ENCODE measurements around the gene UNC45A. TPM values are rescaled to one million over a fixed set of nuclear protein-coding genes. Genes with fewer than 3 reads are reported as not detected.
A peak's percentile ranks its signal among the peaks of the same experiment; 100 is the strongest.

The UNC45A gene
- total RNA-seq: 74.1 and 75.7 TPM in 2 replicates

GRCh38 chr15:90934949-90935751, at the start of gene UNC45A:
TSS of gene UNC45A (plus strand) at chr15:90935285. CDS start at chr15:90935325, 40 bp downstream.
- H3K4me1 Mint-ChIP-seq (ENCODE audit: low read depth): peaks cover 43% of the 10 kb centered on the region
- intact Hi-C loops (cut with micrococcal nuclease): loop anchor here (1.0 to 10.0 kb wide), 6 partner anchors 19 to 700 kb away; partner anchors contain the start of genes CIB1, GDPGP1, MAN2A2 and PRC1
- no peaks in the 10 kb centered on the region for H3K27me3 Mint-ChIP-seq (ENCODE audit: low read depth)
- peak within 1 kb of the TSS; percentile 89 for H3K4me3 Mint-ChIP-seq (ENCODE audit: low read depth)
- no peaks in the 10 kb centered on the region for H3K9me3 Mint-ChIP-seq
- H3K36me3 Mint-ChIP-seq (ENCODE audit: low read depth): peaks cover 28% of the 10 kb centered on the region
- peak; percentile 92 for DNase-seq (ENCODE audit: low spot score)
- H3K27ac Mint-ChIP-seq: peak within 1 kb of the TSS; percentile 93

- peak; percentile 72 for DNase-seq (ENCODE audit: low spot score)
- Mint-ChIP-seq H3K27ac (peak overlapping the region; percentile 66), H3K27me3 (ENCODE audit: low read depth) (no peaks in the 10 kb centered on the region), H3K4me1 (ENCODE audit: low read depth) (peaks cover 30% of the 10 kb centered on the region), H3K4me3 (ENCODE audit: low read depth) (peak overlapping the region; percentile 28), H3K9me3 (no peaks in the 10 kb centered on the region), H3K36me3 (ENCODE audit: low read depth) (peaks cover 69% of the 10 kb centered on the region)
- intact Hi-C loops (cut with micrococcal nuclease): loop anchor here (1.0 to 5.0 kb wide), 4 partner anchors 12 to 237 kb away; partner anchors contain the start of gene BLM
These were observed 49.4 kb upstream of the UNC45A start for GRCh38 chr15:90885432-90886290.

- Mint-ChIP-seq H3K27ac (peak overlapping the region; percentile 66), H3K4me1 (ENCODE audit: low read depth) (peaks cover 30% of the 10 kb centered on the region), H3K9me3 (no peaks in the 10 kb centered on the region), H3K27me3 (ENCODE audit: low read depth) (no peaks in the 10 kb centered on the region), H3K4me3 (ENCODE audit: low read depth) (no peak overlapping the region), H3K36me3 (ENCODE audit: low read depth) (peaks cover 66% of the 10 kb centered on the region)
- DNase-seq (ENCODE audit: low spot score): no peak
- intact Hi-C loops (cut with micrococcal nuclease): loop anchor here (1.0 to 5.0 kb wide), 3 partner anchors 13 to 238 kb away; no protein-coding TSS in a partner anchor
These were observed 48.8 kb upstream of the UNC45A start for GRCh38 chr15:90886291-90886614.

- Mint-ChIP-seq H3K36me3 (ENCODE audit: low read depth) (peaks cover 66% of the 10 kb centered on the region), H3K4me3 (ENCODE audit: low read depth) (no peak overlapping the region), H3K9me3 (no peaks in the 10 kb centered on the region), H3K4me1 (ENCODE audit: low read depth) (peaks cover 30% of the 10 kb centered on the region), H3K27me3 (ENCODE audit: low read depth) (no peaks in the 10 kb centered on the region), H3K27ac (no peak overlapping the region)
- intact Hi-C loops (cut with micrococcal nuclease): loop anchor here (5.0 kb wide), 1 partner anchor 70 kb away; no protein-coding TSS in a partner anchor
- no peak for DNase-seq (ENCODE audit: low spot score)
These were observed 48.0 kb upstream of the UNC45A start for GRCh38 chr15:90887037-90887481.

- Mint-ChIP-seq H3K27ac (no peak overlapping the region), H3K27me3 (ENCODE audit: low read depth) (no peaks in the 10 kb centered on the region), H3K36me3 (ENCODE audit: low read depth) (peaks cover 70% of the 10 kb centered on the region), H3K4me3 (ENCODE audit: low read depth) (no peak overlapping the region), H3K4me1 (ENCODE audit: low read depth) (peaks cover 19% of the 10 kb centered on the region), H3K9me3 (no peaks in the 10 kb centered on the region)
- intact Hi-C loops (cut with micrococcal nuclease): loop anchor here (5.0 kb wide), 1 partner anchor 72 kb away; no protein-coding TSS in a partner anchor
- DNase-seq (ENCODE audit: low spot score): no peak
These were observed 45.8 kb upstream of the UNC45A start for GRCh38 chr15:90889313-90889730.

- no peak overlapping the region for H3K27ac Mint-ChIP-seq
- H3K36me3 Mint-ChIP-seq (ENCODE audit: low read depth): peaks cover 72% of the 10 kb centered on the region
- H3K4me1 Mint-ChIP-seq (ENCODE audit: low read depth): peaks cover 18% of the 10 kb centered on the region
- no peaks in the 10 kb centered on the region for H3K27me3 Mint-ChIP-seq (ENCODE audit: low read depth)
- no peaks in the 10 kb centered on the region for H3K9me3 Mint-ChIP-seq
- intact Hi-C loops (cut with micrococcal nuclease): loop anchor here (5.0 kb wide), 1 partner anchor 73 kb away; no protein-coding TSS in a partner anchor
- DNase-seq (ENCODE audit: low spot score): no peak
- no peak overlapping the region for H3K4me3 Mint-ChIP-seq (ENCODE audit: low read depth)
These were observed 45.2 kb upstream of the UNC45A start for GRCh38 chr15:90889736-90890456.

- peaks cover 10% of the 10 kb centered on the region for H3K4me1 Mint-ChIP-seq (ENCODE audit: low read depth)
- DNase-seq (ENCODE audit: low spot score): no peak
- no peaks in the 10 kb centered on the region for H3K9me3 Mint-ChIP-seq
- H3K27ac Mint-ChIP-seq: no peak overlapping the region
- intact Hi-C loops (cut with micrococcal nuclease): no loop called here
- H3K36me3 Mint-ChIP-seq (ENCODE audit: low read depth): peaks cover 76% of the 10 kb centered on the region
- H3K4me3 Mint-ChIP-seq (ENCODE audit: low read depth): no peak overlapping the region
- no peaks in the 10 kb centered on the region for H3K27me3 Mint-ChIP-seq (ENCODE audit: low read depth)
These were observed 44.2 kb upstream of the UNC45A start for GRCh38 chr15:90890839-90891238.

GRCh38 chr15:90891346-90891949, 43.6 kb upstream of the UNC45A start:
- intact Hi-C loops (cut with micrococcal nuclease): no loop called here
- Mint-ChIP-seq H3K27ac (no peak overlapping the region), H3K9me3 (no peaks in the 10 kb centered on the region), H3K27me3 (ENCODE audit: low read depth) (no peaks in the 10 kb centered on the region), H3K36me3 (ENCODE audit: low read depth) (peaks cover 77% of the 10 kb centered on the region), H3K4me3 (ENCODE audit: low read depth) (no peak overlapping the region), H3K4me1 (ENCODE audit: low read depth) (peaks cover 3% of the 10 kb centered on the region)
- DNase-seq (ENCODE audit: low spot score): no peak

GRCh38 chr15:90892023-90892422, 43.1 kb upstream of the UNC45A start:
- Mint-ChIP-seq H3K4me3 (ENCODE audit: low read depth) (no peak overlapping the region), H3K36me3 (ENCODE audit: low read depth) (peaks cover 77% of the 10 kb centered on the region)
- intact Hi-C loops (cut with micrococcal nuclease): no loop called here

GRCh38 chr15:90892498-90893174, 42.4 kb upstream of the UNC45A start:
- Mint-ChIP-seq H3K9me3 (no peaks in the 10 kb centered on the region), H3K4me1 (ENCODE audit: low read depth) (peaks cover 3% of the 10 kb centered on the region), H3K4me3 (ENCODE audit: low read depth) (no peak overlapping the region), H3K27ac (no peak overlapping the region), H3K36me3 (ENCODE audit: low read depth) (peaks cover 75% of the 10 kb centered on the region), H3K27me3 (ENCODE audit: low read depth) (no peaks in the 10 kb centered on the region)
- intact Hi-C loops (cut with micrococcal nuclease): no loop called here
- DNase-seq (ENCODE audit: low spot score): no peak

More at GRCh38 chr15:90892023-90892422, 43.1 kb upstream of the UNC45A start:
- Mint-ChIP-seq H3K27ac (no peak overlapping the region), H3K4me1 (ENCODE audit: low read depth) (peaks cover 3% of the 10 kb centered on the region), H3K9me3 (no peaks in the 10 kb centered on the region), H3K27me3 (ENCODE audit: low read depth) (no peaks in the 10 kb centered on the region)
- no peak for DNase-seq (ENCODE audit: low spot score)

GRCh38 chr15:90893175-90894090, 41.7 kb upstream of the UNC45A start:
- intact Hi-C loops (cut with micrococcal nuclease): no loop called here
- Mint-ChIP-seq H3K9me3 (no peaks in the 10 kb centered on the region), H3K27ac (no peak overlapping the region), H3K27me3 (ENCODE audit: low read depth) (no peaks in the 10 kb centered on the region), H3K36me3 (ENCODE audit: low read depth) (peaks cover 74% of the 10 kb centered on the region), H3K4me3 (ENCODE audit: low read depth) (no peak overlapping the region), H3K4me1 (ENCODE audit: low read depth) (peaks cover under 1% of the 10 kb centered on the region)
- no peak for DNase-seq (ENCODE audit: low spot score)
